Gastrocnemius medialis (tissue), 4 donors: ENCODE measurements around the gene ROPN1B. TPM values are rescaled to one million over a fixed set of nuclear protein-coding genes. Genes with fewer than 3 reads are reported as not detected.
"Not testable (repeated sequence)": the region's sequence is repeated elsewhere in the genome, so short reads cannot be mapped to it uniquely, and the experiment has no call there.

Source experiments
- ATAC-seq, 2 donors: fragments of 150-250 bp; one replicate each; pipeline ENCODE4 v1.9.1; 2016
- DNase-seq, 2 donors: peaks; one replicate each; pipeline ENCODE4 v3.0.0-alpha.2; 2019
- H3K27ac ChIP-seq, 4 donors: fragments of 200-600 bp; sonication (generic); 1 replicate in 1 of 4; 2 replicates in 3 of 4; pipeline ENCODE4 v1.5.1; 2016 to 2018; ENCODE audit warnings: mild to moderate bottlenecking in 2 of 4, moderate library complexity in 1 of 4
- H3K27me3 ChIP-seq, 3 donors: fragments of 200-600 bp; sonication (generic) in 2 of 3; 1 replicate in 1 of 3; 2 replicates in 2 of 3; pipeline versions ENCODE4 v1.5.1 to v1.6.0; 2016 to 2019; ENCODE audit warnings: mild to moderate bottlenecking in 1 of 3, moderate library complexity in 1 of 3
- H3K36me3 ChIP-seq, 2 donors: fragments of 200-600 bp; sonication (generic) in 1 of 2; one replicate each; pipeline ENCODE4 v1.5.1; 2017 to 2018
- H3K4me1 ChIP-seq, 2 donors: fragments of 200-600 bp; sonication (generic) in 1 of 2; one replicate each; pipeline ENCODE4 v1.5.1; 2016 to 2017; ENCODE audit warnings: mild to moderate bottlenecking in 2 of 2
- H3K4me3 ChIP-seq, 4 donors: fragments of 200-600 bp; sonication (generic) in 3 of 4; 1 replicate in 1 of 4; 2 replicates in 3 of 4; pipeline ENCODE4 v1.5.1; 2016 to 2019; ENCODE audit warnings: mild to moderate bottlenecking in 2 of 4
- H3K9me3 ChIP-seq, 3 donors: fragments of 200-600 bp; sonication (generic) in 2 of 3; 1 replicate in 1 of 3; 2 replicates in 2 of 3; pipeline ENCODE4 v1.5.1; 2016 to 2019
- POLR2A ChIP-seq, 2 donors: fragments of 450-650 bp; IDR thresholded peaks; one replicate each; pipeline ENCODE4 v1.6.1; 2017; ENCODE audit warnings: antibody characterized with exemption in 2 of 2, mild to moderate bottlenecking in 2 of 2, moderate library complexity in 2 of 2
- in situ Hi-C, 4 donors: fragments of 200-750 bp; cut with MboI; loops; one replicate each; pipeline versions ENCODE4 v1.15.0 to v1.8.0; 2017; ENCODE audit warnings: low sequenced_read_pairs in 4 of 4
- intact Hi-C: fragments of 100-400 bp; cut with DNase I; formaldehyde crosslinking; loops from one replicate; pipeline ENCODE4 v1.15.1; 2023; ENCODE audit warnings: low total_unique reads
- total RNA-seq, 4 donors: library from RNA; depleted of rRNA; stranded (reverse); fragments of >200 nt; gene quantifications; one replicate each; pipeline versions ENCODE4 v1.1.0 to v1.2.3, GENCODE V29; 2016
- TF ChIP-seq, protein P1 (sequence below), 5 experiments: fragments of 450-650 bp in 3 of 5; fragments of 200-600 bp in 2 of 5; sonication (generic) in 2 of 5; IDR thresholded peaks in 4 of 5; conservative IDR thresholded peaks in 1 of 5; 1 replicate in 4 of 5; 2 replicates in 1 of 5; pipeline ENCODE4 v1.5.1; 2016 to 2019; ENCODE audit warnings: antibody characterized with exemption in 5 of 5, mild to moderate bottlenecking in 3 of 5, moderate library complexity in 3 of 5

Gene ROPN1B
- total RNA-seq, 4 donors from 2014 or later: 0.66 to 1.3 TPM; not detected in 2

DNA sequence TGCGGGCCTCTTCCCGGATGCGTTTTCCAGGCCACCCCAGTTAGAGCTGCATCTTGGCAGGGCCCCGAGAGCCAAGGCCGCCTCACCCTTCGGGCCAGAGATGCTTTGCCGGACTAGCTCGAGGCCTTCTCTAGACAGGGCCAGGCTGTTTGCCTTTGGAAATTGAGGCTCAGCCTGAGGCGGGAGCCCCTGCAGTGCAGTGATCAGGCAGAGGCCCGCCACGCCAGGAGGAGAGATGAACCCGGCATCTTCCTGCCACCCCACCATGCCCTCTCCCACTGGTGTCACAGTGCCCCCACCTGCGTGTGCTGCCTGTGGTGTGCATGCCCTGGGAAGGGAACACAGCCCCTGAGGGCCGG lies 8.9 kb upstream of the ROPN1B start:
- in situ Hi-C loops (no loop called here), intact Hi-C loops (no loop called here)

DNA sequence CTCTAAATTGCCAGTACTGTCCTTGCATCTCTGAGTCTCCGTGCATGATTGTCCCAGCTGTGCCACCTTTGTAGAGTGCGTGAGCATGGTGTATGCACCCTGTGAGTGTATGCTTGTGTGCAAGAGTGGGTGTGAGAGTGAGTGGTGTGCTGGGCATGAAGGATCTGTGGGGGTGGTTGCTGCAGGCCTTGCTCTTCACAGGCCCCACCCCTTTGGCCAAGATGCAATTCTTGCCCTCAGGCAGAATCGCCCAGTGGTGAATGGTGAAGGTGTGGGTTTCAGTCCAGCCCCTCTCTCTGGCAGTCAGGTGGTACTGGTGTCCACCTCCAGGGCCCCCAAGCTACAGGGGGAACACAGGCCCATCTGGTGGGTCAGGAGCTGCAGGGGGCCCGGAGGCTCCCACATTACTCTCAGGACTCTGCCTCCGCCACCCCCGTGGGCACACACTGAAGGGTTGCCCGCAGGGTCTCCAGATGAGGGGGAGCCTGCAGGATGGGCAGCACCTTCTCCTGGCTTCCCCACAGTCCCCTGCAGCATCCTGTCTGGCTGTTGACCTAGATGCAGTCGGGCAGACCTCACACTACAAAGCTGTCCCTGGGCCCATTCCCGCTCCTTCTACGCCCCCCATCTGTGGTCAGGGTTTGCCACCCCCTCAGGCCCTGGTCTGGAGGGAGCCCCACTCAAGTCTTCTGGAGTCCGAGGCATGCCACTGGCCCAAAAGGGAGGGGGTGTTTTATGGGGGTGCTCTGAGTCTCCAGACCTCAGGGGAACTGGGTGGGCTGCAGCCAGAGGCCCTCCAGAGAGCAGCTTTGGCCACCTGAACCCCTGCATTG lies 8.3 kb upstream of the ROPN1B start:
- TF ChIP-seq, protein P1, sequence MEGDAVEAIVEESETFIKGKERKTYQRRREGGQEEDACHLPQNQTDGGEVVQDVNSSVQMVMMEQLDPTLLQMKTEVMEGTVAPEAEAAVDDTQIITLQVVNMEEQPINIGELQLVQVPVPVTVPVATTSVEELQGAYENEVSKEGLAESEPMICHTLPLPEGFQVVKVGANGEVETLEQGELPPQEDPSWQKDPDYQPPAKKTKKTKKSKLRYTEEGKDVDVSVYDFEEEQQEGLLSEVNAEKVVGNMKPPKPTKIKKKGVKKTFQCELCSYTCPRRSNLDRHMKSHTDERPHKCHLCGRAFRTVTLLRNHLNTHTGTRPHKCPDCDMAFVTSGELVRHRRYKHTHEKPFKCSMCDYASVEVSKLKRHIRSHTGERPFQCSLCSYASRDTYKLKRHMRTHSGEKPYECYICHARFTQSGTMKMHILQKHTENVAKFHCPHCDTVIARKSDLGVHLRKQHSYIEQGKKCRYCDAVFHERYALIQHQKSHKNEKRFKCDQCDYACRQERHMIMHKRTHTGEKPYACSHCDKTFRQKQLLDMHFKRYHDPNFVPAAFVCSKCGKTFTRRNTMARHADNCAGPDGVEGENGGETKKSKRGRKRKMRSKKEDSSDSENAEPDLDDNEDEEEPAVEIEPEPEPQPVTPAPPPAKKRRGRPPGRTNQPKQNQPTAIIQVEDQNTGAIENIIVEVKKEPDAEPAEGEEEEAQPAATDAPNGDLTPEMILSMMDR (IDR thresholded peaks at IDR 0.05 in 4 of 5, conservative IDR thresholded peaks at IDR 0.05 in 1 of 5): no peak
- TF ChIP-seq POLR2A (IDR thresholded peaks at IDR 0.05): no peak
- H3K9me3 ChIP-seq: no peaks in the 10 kb centered on the region
- no peak overlapping the region for H3K27ac ChIP-seq
- H3K4me3 ChIP-seq: no peak overlapping the region
- intact Hi-C loops (no loop called here), in situ Hi-C loops (no loop called here)
- H3K4me1 ChIP-seq: no peaks in the 10 kb centered on the region
- H3K27me3 ChIP-seq: peaks cover 5 to 23% (median 7%) of the 10 kb centered on the region in 3 donors
- DNase-seq (no peak), ATAC-seq (no peak)
- no peaks in the 10 kb centered on the region for H3K36me3 ChIP-seq

More for the DNA sequence above, 8.9 kb upstream of the ROPN1B start:
- peaks cover 5 to 23% (median 7%) of the 10 kb centered on the region in 3 donors for H3K27me3 ChIP-seq
- H3K9me3 ChIP-seq: no peaks in the 10 kb centered on the region
- ATAC-seq (no peak), DNase-seq (no peak)
- no peak overlapping the region for H3K4me3 ChIP-seq
- TF ChIP-seq, protein P1 (IDR thresholded peaks at IDR 0.05 in 4 of 5, conservative IDR thresholded peaks at IDR 0.05 in 1 of 5): no peak
- no peak for TF ChIP-seq POLR2A (IDR thresholded peaks at IDR 0.05)
- H3K4me1 ChIP-seq: no peaks in the 10 kb centered on the region
- H3K36me3 ChIP-seq: no peaks in the 10 kb centered on the region
- H3K27ac ChIP-seq: no peak overlapping the region

DNA sequence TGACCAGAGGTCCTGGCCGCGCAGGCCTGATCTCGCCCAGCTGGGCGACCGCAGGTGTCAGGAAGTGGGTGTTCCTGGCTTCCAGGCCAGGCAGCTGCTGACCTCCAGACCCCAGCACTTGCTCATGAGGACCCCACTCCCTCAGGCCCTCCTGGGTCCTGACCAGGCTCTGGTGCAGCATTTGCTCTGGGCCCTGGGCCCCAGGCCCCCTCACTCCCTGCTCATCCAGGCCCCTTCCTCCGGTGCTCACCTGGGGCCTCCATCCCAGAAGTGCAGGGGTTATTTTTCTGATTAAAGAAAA lies 7.7 kb upstream of the ROPN1B start:
- Histone ChIP-seq H3K36me3 (no peaks in the 10 kb centered on the region), H3K4me3 (no peak overlapping the region), H3K4me1 (no peaks in the 10 kb centered on the region), H3K27me3 (peaks cover 5 to 23% (median 7%) of the 10 kb centered on the region in 3 donors), H3K9me3 (no peaks in the 10 kb centered on the region), H3K27ac (no peak overlapping the region)
- ATAC-seq: no peak
- in situ Hi-C loops (no loop called here), intact Hi-C loops (no loop called here)
- no peak for TF ChIP-seq POLR2A (IDR thresholded peaks at IDR 0.05)
- TF ChIP-seq, protein P1 (IDR thresholded peaks at IDR 0.05 in 4 of 5, conservative IDR thresholded peaks at IDR 0.05 in 1 of 5): no peak
- no peak for DNase-seq

DNA sequence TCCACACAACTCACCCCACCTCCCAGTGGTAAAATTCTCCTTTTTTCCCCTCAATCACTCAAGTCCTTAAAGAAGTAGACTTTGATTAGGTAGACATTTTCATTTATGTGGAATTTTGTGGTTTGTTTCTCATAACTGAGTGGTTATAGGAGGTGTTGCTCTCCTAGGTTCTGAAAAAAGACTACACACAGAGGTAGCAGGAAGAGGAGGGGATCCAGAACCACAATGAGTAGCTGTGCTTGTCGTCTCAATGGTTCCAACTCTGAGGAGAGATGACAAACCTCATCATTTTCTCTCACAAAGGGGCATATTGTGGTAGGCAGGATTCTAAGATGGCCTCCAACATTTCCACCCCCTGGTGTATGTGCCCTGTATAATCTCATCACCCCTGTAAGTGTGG lies 5.1 kb upstream of the ROPN1B start:
- in situ Hi-C loops, DNase-seq, H3K4me3 ChIP-seq, H3K27me3 ChIP-seq, H3K9me3 ChIP-seq, H3K27ac ChIP-seq, intact Hi-C loops, H3K4me1 ChIP-seq, H3K36me3 ChIP-seq, ATAC-seq: not testable (repeated sequence)

DNA sequence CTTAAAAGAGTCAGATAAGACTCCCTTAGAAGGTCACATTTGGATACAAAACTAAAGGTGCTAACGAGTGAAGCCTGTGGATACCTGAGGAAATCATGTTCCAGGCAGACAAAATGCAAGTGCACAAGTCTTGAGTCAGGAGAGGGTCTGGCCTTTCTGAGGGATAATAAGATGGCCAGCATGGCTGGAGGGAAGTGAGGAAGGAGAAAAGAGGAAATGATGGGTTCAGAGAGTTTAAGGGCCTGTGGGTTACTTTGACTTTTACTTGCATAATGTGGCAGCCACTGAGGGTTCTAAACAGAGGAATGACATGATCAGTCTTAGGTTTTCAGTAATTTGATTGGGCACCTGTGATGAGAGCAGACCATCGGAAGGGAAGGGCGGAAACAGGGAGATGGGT lies 3.5 kb upstream of the ROPN1B start:
- Histone ChIP-seq H3K4me3 (no peak overlapping the region), H3K27me3 (peaks cover 0 to 2% (median 0%) of the 10 kb centered on the region in 3 donors), H3K36me3 (no peaks in the 10 kb centered on the region), H3K4me1 (no peaks in the 10 kb centered on the region), H3K27ac (no peak overlapping the region), H3K9me3 (no peaks in the 10 kb centered on the region)
- intact Hi-C loops: no loop called here
- TF ChIP-seq, protein P1 (IDR thresholded peaks at IDR 0.05 in 4 of 5, conservative IDR thresholded peaks at IDR 0.05 in 1 of 5): no peak
- TF ChIP-seq POLR2A (IDR thresholded peaks at IDR 0.05): no peak
- ATAC-seq: no peak
- in situ Hi-C loops: no loop called here
- DNase-seq: no peak
